Tibial nerve (tissue), 4 donors: Measurements from ENCODE around the gene CARTPT. TPM values are rescaled to one million over a fixed set of nuclear protein-coding genes. Genes with fewer than 3 reads are reported as not detected.

Experiments used
- DNase-seq, 2 donors: peaks; one replicate each; pipeline ENCODE4 v3.0.0-alpha.2; 2019; ENCODE audit warnings: low spot score in 2 of 2
- H3K27ac ChIP-seq, 4 donors: fragments of 200-600 bp; sonication (generic) in 3 of 4; one replicate each; pipeline ENCODE4 v1.5.1; 2017 to 2019; ENCODE audit warnings: mild to moderate bottlenecking in 1 of 4
- H3K27me3 ChIP-seq, 2 donors: fragments of 200-600 bp; sonication (generic) in 1 of 2; one replicate each; pipeline versions ENCODE4 v1.5.1 to v1.6.0; 2017 to 2019
- H3K36me3 ChIP-seq, 3 donors: fragments of 200-600 bp; sonication (generic); one replicate each; pipeline ENCODE4 v1.5.1; 2018 to 2019
- H3K4me1 ChIP-seq, 4 donors: fragments of 200-600 bp; sonication (generic) in 3 of 4; one replicate each; pipeline ENCODE4 v1.5.1; 2017 to 2019
- H3K4me3 ChIP-seq, 4 donors: fragments of 200-600 bp; sonication (generic) in 3 of 4; one replicate each; pipeline ENCODE4 v1.5.1; 2017 to 2019; ENCODE audit warnings: mild to moderate bottlenecking in 1 of 4, moderate library complexity in 1 of 4
- H3K9me3 ChIP-seq, 4 donors: fragments of 200-600 bp; sonication (generic) in 3 of 4; one replicate each; pipeline ENCODE4 v1.5.1; 2017 to 2019
- EP300 ChIP-seq, 2 donors: sonication (generic); formaldehyde crosslinking; IDR thresholded peaks; one replicate each; pipeline ENCODE4 v1.6.1; 2017; ENCODE audit warnings: antibody characterized with exemption in 2 of 2, mild to moderate bottlenecking in 1 of 2
- POLR2A ChIP-seq, 2 donors: fragments of 450-650 bp; IDR thresholded peaks; one replicate each; pipeline ENCODE4 v1.6.1; 2017; ENCODE audit warnings: antibody characterized with exemption in 2 of 2, mild to moderate bottlenecking in 2 of 2, moderate library complexity in 2 of 2
- WGBS, 2 donors: methylation state at CpG; one replicate each; pipeline ENCODE4 v1.1.5; 2018; 5-methylcytosine and 5-hydroxymethylcytosine counted together
- total RNA-seq, 4 donors: library from RNA; depleted of rRNA; stranded (reverse); fragments of >200 nt; gene quantifications; one replicate each; pipeline ENCODE4 v1.1.0, GENCODE V29; 2016
- TF ChIP-seq, protein P1 (sequence below), 5 experiments: fragments of 200-600 bp in 3 of 5; fragments of 450-650 bp in 2 of 5; sonication (generic) in 3 of 5; IDR thresholded peaks; one replicate each; pipeline ENCODE4 v1.5.1; 2016 to 2019; ENCODE audit warnings: antibody characterized with exemption in 5 of 5, mild to moderate bottlenecking in 3 of 5, moderate library complexity in 2 of 5

CARTPT gene
- total RNA-seq, 4 donors from 2014 or later: not detected

DNA sequence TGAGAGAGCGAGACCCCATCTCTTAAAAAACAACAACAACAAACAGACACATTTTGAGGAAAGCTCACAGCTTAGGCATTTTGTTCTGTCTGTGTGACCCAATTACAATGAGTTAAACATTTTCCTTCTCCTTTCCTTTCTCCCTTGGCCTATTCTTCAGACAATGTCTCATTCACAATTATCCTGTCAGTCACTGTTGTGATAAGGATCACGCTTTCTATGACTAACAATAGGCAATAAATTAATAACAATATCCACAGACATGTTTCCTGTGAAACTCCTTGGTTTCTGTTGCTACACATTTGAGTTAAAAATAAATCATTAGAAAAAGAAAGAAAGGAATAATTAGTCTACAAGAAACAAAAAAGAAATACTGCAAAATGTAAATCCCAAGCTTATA, 19.8 kb upstream of the CARTPT start:
- WGBS, 2 donors: 65 to 71% methylated on average over 2 of the region's 2 CpGs
- Histone ChIP-seq H3K27me3 (peaks cover 0 to 1% of the 10 kb centered on the region in 2 donors), H3K4me1 (no peaks in the 10 kb centered on the region), H3K9me3 (no peaks in the 10 kb centered on the region), H3K4me3 (no peak overlapping the region), H3K36me3 (no peaks in the 10 kb centered on the region), H3K27ac (no peak overlapping the region)
- DNase-seq: no peak
- TF ChIP-seq EP300 (IDR thresholded peaks at IDR 0.05) (no peak), POLR2A (IDR thresholded peaks at IDR 0.05) (no peak)
- TF ChIP-seq, protein P1, sequence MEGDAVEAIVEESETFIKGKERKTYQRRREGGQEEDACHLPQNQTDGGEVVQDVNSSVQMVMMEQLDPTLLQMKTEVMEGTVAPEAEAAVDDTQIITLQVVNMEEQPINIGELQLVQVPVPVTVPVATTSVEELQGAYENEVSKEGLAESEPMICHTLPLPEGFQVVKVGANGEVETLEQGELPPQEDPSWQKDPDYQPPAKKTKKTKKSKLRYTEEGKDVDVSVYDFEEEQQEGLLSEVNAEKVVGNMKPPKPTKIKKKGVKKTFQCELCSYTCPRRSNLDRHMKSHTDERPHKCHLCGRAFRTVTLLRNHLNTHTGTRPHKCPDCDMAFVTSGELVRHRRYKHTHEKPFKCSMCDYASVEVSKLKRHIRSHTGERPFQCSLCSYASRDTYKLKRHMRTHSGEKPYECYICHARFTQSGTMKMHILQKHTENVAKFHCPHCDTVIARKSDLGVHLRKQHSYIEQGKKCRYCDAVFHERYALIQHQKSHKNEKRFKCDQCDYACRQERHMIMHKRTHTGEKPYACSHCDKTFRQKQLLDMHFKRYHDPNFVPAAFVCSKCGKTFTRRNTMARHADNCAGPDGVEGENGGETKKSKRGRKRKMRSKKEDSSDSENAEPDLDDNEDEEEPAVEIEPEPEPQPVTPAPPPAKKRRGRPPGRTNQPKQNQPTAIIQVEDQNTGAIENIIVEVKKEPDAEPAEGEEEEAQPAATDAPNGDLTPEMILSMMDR (IDR thresholded peaks at IDR 0.05): no peak

DNA sequence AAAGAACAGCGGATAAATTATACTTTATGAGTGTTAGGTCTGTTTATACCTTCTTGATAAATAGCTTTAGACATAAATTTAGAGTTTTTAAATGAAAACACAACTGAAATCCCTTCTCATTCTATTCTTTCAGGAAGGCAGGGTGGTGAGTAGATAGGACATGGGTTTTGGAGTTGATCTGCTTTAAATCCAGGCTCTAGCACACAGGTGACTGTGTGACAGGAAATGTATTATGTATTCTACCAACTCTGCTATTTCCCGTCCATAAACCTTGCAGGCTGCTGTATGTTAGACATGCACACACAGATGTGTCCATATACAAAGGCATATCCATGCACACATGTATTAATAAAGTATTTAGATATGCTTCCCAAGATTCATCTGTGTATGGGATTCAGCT, 19.3 kb upstream of the CARTPT start:
- DNase-seq: no peak
- Histone ChIP-seq H3K9me3 (no peaks in the 10 kb centered on the region), H3K27ac (no peak overlapping the region), H3K4me1 (no peaks in the 10 kb centered on the region), H3K4me3 (no peak overlapping the region), H3K36me3 (no peaks in the 10 kb centered on the region), H3K27me3 (no peaks in the 10 kb centered on the region)
- 42 to 78% methylated on average over 2 of the region's 2 CpGs for WGBS, 2 donors
- TF ChIP-seq POLR2A (IDR thresholded peaks at IDR 0.05) (no peak), EP300 (IDR thresholded peaks at IDR 0.05) (no peak)
- TF ChIP-seq, protein P1 (IDR thresholded peaks at IDR 0.05): no peak

DNA sequence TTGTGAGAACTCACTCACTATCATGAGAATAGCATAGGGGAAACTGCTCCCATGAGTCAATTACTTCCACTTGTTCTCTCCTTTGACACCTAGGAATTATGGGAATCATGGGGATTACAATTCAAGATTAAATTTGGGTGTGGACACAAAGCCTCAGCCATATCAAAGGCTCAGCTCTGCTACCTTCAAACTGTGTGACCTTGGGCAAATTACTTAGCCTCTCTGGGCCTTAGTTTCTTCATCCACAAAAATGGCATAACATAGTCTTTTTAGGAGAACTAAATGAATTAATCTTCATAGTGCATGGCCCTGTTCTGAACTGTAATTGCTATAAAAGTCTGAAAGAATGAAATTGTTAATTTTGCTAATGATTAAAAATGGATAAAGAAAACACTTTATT, 18.3 kb upstream of the CARTPT start:
- Histone ChIP-seq H3K27me3 (no peaks in the 10 kb centered on the region), H3K4me3 (no peak overlapping the region), H3K27ac (no peak overlapping the region), H3K4me1 (no peaks in the 10 kb centered on the region), H3K9me3 (no peaks in the 10 kb centered on the region), H3K36me3 (no peaks in the 10 kb centered on the region)
- no peak for DNase-seq
- TF ChIP-seq EP300 (IDR thresholded peaks at IDR 0.05) (no peak), POLR2A (IDR thresholded peaks at IDR 0.05) (no peak)
- TF ChIP-seq, protein P1 (IDR thresholded peaks at IDR 0.05): no peak

GRCh38 chr5:71701407-71701806, 17.7 kb upstream of the CARTPT start:
- no peak for DNase-seq
- Histone ChIP-seq H3K4me1 (no peaks in the 10 kb centered on the region), H3K9me3 (no peaks in the 10 kb centered on the region), H3K36me3 (no peaks in the 10 kb centered on the region), H3K4me3 (no peak overlapping the region), H3K27ac (no peak overlapping the region), H3K27me3 (no peaks in the 10 kb centered on the region)
- TF ChIP-seq EP300 (IDR thresholded peaks at IDR 0.05) (no peak), POLR2A (IDR thresholded peaks at IDR 0.05) (no peak)
- TF ChIP-seq, protein P1 (IDR thresholded peaks at IDR 0.05): no peak
- 69 to 76% methylated on average over 3 of the region's 3 CpGs for WGBS, 2 donors

- Histone ChIP-seq H3K36me3 (no peaks in the 10 kb centered on the region), H3K27ac (no peak overlapping the region), H3K27me3 (peaks cover 0 to 7% of the 10 kb centered on the region in 2 donors), H3K4me3 (no peak overlapping the region), H3K4me1 (no peaks in the 10 kb centered on the region), H3K9me3 (no peaks in the 10 kb centered on the region)
- TF ChIP-seq, protein P1 (IDR thresholded peaks at IDR 0.05): no peak
- TF ChIP-seq EP300 (IDR thresholded peaks at IDR 0.05) (no peak), POLR2A (IDR thresholded peaks at IDR 0.05) (no peak)
- no peak for DNase-seq
- WGBS, 2 donors: 5 to 9% methylated on average over 4 of the region's 4 CpGs
These were observed 15.1 kb upstream of the CARTPT start for GRCh38 chr5:71703941-71704340.
